M059J (cell line): ENCODE data around the gene ABCB11. TPM values are rescaled to one million over a fixed set of nuclear protein-coding genes. Genes with fewer than 3 reads are reported as not detected.
"Not testable (repeated sequence)": the region's sequence is repeated elsewhere in the genome, so short reads cannot be mapped to it uniquely, and the experiment has no call there.

Experiments used
- DNase-seq: peaks from one replicate; pipeline ENCODE4 v3.0.0-alpha.2; 2012; ENCODE audit warnings: low read depth
- total RNA-seq: library from RNA; depleted of rRNA; stranded (reverse); fragments of >200 nt; shearing (Covaris generic); gene quantifications from 2 replicates; pipeline ENCODE4 v1.2.3, GENCODE V29; 2014; rRNA removed

The ABCB11 gene
- total RNA-seq, 1 experiment from 2014 or later, result 0.02 TPM

- no peak for DNase-seq
Observed at GRCh38 chr2:168894101-168894500, 137.0 kb downstream of the ABCB11 start.

GRCh38 chr2:168892327-168892726 lies 138.8 kb downstream of the ABCB11 start:
- no peak for DNase-seq

GRCh38 chr2:168890006-168890782 lies 140.9 kb downstream of the ABCB11 start, which contains the start of gene SPC25:
TSS of gene SPC25 (minus strand) at chr2:168890430. CDS start at chr2:168889519, 911 bp downstream.
- DNase-seq, result peak; percentile 93

GRCh38 chr2:168889635-168890005 lies 141.5 kb downstream of the ABCB11 start:
- no peak for DNase-seq

GRCh38 chr2:168884975-168885374 lies 146.1 kb downstream of the ABCB11 start:
- peak; percentile 68 for DNase-seq

GRCh38 chr2:168882163-168882562 lies 149.0 kb downstream of the ABCB11 start:
- DNase-seq, result not testable (repeated sequence)

GRCh38 chr2:168874368-168875054 lies 156.6 kb downstream of the ABCB11 start:
- DNase-seq, result no peak

- not testable (repeated sequence) for DNase-seq
Observed at GRCh38 chr2:168870824-168871223, 160.3 kb downstream of the ABCB11 start.

Other genes starting within 250 kb of the ABCB11 start
- 0.22 TPM in 1 of 2 replicates, not detected in the other for gene NOSTRIN, start 228.7 kb downstream of the ABCB11 start, total RNA-seq
- 17.8 and 27.3 TPM in 2 replicates for gene SPC25, start 140.9 kb downstream of the ABCB11 start, total RNA-seq
- gene G6PC2, start 130.0 kb downstream of the ABCB11 start, total RNA-seq, result not detected in 2 replicates
- not detected in 2 replicates for gene DHRS9, start 38.2 kb upstream of the ABCB11 start, total RNA-seq